DMS153 treated with DMSO at 0.1 percent for 48 hours (cell line): ENCODE results near the gene RRP7A.
A peak's percentile ranks its signal among the peaks of the same experiment; 100 is the strongest.
"Not testable (repeated sequence)": the region's sequence is repeated elsewhere in the genome, so short reads cannot be mapped to it uniquely, and the experiment has no call there.

ENCODE experiments used
- DNase-seq: peaks from one replicate; lab custom pipeline; 2025; ENCODE audit not compliant: unreplicated experiment; lab: John Stamatoyannopoulos, UW

Gene RRP7A, protein sequence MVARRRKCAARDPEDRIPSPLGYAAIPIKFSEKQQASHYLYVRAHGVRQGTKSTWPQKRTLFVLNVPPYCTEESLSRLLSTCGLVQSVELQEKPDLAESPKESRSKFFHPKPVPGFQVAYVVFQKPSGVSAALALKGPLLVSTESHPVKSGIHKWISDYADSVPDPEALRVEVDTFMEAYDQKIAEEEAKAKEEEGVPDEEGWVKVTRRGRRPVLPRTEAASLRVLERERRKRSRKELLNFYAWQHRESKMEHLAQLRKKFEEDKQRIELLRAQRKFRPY

DNA sequence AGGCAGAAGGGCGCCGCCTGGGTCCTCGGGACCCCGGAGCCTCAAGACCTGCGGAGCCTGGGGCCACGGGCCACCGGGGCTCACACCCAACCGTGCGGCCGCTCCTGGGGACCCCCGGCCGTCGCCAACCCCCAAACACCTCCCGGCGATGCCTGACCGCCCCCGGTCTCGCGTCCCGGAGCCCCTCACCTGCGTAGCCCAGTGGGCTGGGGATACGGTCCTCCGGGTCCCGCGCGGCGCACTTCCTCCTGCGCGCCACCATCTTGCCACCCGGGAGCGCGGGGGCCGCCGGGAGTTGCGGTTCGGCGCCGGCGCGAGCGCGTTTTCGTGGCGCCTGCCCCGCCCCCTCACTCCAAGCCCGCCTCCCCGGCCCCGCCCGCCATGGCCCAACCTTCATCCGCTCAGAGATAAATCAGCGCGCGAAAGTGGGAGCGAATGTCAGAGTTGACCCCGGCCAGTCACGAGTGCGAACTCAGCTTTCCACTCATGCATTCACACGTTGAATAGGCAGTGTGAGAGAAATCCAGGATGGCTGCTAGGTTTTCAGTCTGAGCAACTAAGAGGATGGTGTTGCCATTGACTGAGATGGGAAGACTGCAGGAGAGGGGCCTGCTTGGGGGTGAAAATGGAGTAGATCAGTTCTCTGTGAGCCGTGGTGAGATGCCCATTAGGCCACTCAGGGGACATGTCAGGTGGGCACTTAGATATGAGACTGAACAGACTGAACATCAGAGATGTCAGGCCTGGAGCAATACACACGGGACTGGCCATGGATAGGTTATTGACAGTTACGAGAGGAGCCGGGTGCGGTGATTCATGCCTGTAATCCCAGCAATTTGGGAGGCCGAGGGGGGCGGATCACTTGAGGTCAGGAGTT lies at the start of gene RRP7A:
Gene RRP7A, minus strand, starts transcription at position 272 of the 877 bp plus-strand sequence. Its CDS starts 10 bp downstream, at position 262.
- DNase-seq, result peak; percentile 42

DNA sequence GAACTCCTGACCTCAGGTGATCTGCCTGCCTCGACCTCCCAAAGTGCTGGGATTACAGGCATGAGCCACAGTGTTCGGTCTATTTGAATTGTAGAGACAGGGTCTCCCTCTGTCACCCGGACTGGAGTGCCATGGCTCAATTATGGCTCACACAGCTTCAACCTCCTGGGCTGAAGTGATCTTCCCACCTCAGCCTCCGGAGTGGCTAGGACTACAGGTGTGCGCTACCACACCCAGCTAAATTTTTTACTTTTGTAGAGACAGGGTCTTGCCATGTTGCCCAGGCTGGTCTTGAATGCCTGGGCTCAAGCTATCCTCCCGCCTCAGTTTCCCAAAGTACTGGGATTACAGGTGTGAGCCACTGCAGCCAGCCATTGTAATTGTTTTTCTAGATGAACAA lies 48.4 kb upstream of the RRP7A start:
- not testable (repeated sequence) for DNase-seq

DNA sequence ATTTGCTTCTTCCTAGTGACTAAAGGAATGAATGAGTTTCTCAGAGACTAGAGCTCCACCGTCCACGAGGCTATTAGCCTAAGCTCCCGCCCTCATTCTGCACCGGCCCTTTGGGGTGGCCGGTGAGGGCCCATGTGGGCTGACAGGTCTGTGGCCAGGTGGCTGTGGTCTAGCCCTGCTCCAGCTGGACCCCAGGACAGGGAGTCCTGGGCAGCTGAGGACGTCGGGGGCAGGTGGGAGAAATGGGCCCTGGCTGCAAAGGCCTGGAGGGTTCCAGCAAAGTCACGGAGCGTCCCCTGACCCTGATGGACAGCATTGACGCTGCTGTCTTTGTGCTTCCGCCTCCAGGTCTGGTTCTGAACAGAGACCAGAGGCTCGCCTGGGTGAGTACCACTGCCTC lies 46.4 kb upstream of the RRP7A start:
- no peak for DNase-seq

DNA sequence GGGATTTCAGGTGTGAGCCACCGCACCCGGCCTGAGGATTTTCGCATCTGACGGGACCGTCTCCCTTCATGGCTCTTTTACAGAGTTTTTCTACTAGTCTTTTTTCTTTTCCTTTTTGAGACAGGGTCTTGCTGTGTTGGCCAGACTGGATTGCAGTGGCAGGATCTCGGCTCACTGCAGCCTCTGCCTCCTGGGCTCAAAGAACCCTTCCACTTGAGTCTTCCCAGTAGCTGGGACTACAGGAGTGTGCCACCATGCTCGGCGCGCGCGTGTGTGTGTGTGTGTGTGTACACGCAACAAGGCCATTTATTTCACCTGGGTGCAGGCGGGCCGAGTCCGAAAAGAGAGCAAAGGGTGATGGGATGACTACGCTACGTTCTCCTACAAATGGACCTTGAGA lies 45.1 kb upstream of the RRP7A start:
- no peak for DNase-seq

DNA sequence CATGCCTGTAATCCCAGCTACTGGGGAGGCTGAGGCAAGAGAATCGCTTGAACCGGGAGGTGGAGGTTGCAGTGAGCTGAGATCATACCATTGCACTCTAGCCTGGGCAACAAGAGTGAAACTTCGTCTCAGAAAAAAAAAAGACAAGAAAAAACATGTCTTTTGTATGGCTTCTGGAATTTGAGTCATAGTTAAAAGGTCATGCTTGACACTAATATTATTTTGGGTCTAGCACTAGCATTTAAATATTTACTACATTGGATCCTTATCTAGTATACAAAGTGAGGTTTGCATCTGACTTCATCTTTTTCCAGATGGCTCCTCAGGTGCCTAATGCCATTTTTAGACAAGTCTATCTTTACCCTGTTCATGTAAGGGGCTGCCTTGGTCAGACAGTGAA lies 44.3 kb upstream of the RRP7A start:
- not testable (repeated sequence) for DNase-seq

DNA sequence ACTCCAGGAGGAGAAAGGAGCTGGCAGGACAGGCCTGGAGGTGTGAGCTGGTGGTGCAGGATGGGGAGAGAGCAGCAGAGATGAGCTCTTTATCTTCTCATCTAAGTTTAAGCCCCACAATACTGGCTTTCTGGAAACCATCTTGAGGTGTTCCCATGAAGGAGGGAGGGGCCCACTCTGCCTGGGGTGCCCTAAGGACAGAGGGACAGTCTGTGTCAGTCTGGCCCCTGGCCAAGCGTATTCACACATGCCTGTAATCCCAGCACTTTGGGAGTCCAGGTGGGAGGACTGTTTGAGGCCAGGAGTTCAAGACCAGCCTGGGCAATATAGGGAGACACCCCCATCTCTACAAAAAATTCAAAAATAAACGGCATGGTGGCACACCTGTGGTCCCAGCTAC lies 43.1 kb upstream of the RRP7A start:
- no peak for DNase-seq

DNA sequence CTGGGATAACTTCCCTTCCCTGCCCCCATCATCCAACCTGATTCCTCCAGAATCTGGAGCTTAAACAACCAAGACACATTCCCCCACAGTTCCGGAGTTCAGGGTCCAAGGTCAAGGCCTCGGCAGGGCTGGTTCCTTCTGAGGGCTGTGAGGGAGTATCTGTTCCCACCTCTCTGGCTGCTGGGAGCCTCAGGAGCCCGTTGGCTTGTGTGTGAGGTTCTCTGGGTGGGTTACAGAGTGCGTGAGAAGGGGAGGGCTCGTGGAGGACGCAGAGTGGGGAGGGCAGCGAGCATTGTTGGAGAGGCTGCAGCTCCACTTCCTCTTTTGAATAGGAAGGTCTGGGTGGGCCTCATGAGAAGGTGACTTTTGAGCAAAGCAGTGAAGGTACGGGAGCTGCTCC lies 42.7 kb upstream of the RRP7A start:
- DNase-seq, result no peak

DNA sequence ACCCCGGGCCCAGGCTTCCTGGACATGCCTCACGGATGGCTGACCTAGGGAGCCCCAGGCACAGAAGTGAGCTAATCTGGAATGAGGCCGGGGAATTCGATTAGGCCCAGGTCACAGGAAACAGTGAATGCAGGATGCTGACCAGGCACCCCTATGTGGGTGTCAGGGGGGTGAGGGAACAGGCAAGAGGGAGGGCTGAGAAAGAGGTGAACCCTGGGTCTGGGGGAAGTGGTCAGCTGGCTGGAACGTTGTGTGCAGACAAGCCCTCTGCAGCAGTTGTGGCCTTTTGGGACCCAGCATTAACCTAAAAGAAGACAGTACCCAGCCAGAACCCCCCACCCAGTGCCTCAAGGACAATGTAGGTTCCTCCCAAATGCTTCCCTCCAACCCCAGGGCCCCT lies 42.3 kb upstream of the RRP7A start:
- no peak for DNase-seq

DNA sequence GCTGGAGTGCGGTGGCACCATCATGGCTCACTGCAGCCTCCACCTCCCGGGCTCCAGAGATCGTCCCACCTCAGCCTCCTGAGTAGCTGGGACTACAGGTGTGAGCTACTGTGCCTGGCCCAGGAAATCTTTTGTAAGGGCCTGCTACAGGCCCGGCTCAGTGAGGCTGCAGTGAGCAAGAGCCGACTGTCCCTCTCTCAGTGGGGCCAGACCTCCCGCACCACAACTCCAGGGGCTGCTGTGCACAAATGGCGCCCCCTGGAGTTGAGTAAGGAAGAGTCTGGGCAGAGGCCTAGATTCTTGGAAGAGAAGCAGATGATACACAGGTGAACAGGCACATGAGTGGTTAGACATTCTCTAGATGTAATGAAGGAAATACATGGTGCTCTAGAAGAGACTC lies 41.2 kb upstream of the RRP7A start:
- no peak for DNase-seq

DNA sequence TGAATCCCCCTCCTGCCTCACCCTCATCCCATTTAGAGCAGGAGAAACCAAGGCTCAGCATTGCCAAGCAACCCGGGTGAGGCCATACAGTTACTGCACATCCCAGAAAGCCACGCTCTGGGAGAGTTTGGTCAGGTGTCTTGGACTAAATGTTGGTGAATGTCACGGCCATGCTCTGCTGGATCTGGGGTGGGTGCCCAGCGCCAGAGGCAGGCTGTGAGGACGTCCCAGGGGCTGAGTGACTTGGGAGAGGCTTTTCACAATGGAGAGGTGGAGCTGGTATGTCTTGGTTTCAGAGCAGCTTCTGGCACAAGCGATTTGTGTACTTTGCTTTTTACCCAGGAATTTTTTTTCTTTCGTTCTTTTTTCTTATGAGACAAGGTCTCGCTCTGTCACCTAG lies 40.8 kb upstream of the RRP7A start:
- no peak for DNase-seq

DNA sequence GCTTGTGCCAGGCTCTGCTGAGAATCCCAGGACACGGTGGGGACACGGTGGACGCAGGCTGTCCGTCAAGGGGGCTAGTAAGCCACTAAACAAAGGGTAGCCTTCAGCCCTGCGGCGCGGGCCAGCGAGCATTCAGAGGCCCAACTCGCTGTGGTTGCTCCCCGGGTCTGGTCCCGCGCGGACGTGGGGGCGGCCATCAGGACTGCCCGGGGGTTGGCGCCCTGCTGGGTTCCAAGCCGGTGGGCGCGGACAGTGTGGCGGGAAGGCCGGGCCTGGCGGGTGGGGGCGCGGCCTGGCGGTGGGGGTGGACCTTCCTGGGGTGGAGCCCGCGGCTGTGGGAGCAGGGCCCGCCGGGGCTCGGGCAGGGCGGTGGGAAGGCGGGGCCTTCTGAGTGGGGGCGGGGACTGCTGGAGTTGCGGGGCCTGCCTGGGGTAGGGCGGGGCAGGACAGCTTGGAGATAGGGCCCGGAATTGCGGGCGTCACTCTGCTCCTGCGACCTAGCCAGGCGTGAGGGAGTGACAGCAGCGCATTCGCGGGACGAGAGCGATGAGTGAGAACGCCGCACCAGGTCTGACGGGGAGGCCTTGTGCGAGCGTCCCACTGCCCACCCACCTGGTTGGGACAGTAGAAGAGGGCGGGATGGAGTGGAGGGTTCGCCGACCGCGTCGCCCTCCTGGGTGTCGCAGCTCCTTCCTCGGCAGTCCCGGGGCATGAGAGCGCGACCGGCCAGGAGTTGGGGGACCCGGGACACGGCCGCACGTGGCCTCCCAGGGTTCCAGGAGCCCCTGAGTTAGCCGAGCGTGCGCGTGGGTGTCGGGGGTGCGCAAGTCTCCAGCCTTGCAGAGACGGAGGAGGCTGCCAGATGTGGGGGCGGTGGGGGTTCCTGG lies 34.1 kb upstream of the RRP7A start, which contains the start of gene SERHL2:
Gene SERHL2, plus strand, starts transcription at position 482 of the 887 bp plus-strand sequence. Its CDS starts 65 bp downstream, at position 547.
- no peak for DNase-seq

DNA sequence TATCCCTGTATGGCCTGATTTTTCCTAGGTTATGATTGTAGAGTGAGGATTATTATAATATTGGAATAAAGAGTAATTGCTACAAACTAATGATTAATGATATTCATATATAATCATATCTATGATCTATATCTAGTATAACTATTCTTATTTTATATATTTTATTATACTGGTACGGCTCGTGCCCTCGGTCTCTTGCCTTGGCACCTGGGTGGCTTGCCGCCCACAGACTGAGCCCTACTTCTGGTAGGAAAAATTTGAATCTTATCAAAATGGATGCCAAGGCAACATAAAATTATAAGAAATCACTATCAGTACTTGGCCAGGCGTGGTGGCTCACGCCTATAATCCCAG lies 32.7 kb upstream of the RRP7A start:
- not testable (repeated sequence) for DNase-seq

DNA sequence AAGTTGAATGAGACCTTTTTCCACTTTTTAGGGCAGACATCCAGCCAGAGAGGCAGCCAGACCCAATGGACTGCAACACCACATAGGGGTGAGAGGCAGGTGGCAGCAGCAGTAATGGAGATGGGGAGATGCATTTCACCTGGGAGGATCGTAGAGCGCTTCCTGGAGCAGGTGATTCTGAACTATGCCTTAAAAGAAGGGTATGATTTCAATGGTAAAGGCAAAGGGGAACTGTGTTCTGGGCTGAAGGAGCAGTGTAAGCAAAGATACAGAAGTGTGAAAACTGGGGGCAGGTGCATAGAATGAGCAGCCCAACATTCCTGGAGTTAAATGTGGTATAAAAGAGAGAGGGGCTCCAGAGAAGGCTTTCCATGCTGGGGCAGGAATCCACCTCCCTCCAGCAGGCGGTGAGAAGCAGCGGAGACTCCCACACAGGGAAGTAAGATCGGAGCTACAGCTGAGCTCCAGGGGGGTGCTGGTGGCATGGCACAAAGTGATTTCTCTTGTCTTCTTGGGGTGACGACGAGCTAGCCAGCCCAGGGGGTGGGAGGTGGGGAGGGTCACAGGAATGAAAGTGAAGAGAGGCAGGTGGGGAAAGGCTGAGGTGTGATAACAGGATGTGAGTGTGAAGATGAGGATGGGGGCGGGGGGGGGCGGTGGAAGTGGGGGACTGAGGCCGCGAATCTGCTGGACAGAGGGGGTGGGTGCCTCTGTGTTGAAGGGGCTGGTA lies 29.9 kb upstream of the RRP7A start:
- no peak for DNase-seq

DNA sequence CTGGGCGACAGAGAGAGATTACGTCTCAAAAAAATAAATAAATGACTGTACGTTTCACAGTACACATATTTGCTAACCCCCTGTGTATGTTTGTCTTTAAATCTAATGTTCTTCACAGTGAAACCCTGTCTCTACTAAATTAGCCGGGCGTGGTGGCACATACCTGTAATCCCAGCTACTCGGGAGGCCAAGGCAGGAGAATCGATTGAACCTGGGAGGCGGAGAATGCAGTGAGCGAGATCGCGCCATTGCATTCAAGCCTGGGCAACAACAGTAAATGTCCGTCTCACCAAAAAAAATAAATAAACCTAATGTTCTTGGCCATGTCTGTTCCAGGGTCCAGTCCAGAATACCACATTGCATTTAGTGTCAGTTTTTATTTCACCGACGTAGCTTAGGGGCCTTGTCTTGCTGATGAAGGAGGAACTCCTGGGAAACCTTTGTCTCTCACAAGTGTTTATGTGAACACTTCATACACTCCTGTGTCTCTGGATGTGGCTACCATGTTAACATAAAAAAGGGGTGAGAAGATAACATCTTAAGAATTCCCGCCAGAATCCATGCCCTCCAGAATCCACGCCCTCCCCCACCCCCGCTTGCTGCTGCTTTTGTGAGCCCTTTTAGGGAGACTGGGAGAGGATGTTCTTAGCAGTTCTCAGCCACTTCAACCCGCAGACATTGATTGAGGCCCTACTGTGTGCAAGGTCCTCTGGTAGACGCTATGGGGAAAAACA lies 29.2 kb upstream of the RRP7A start:
- DNase-seq, result no peak

DNA sequence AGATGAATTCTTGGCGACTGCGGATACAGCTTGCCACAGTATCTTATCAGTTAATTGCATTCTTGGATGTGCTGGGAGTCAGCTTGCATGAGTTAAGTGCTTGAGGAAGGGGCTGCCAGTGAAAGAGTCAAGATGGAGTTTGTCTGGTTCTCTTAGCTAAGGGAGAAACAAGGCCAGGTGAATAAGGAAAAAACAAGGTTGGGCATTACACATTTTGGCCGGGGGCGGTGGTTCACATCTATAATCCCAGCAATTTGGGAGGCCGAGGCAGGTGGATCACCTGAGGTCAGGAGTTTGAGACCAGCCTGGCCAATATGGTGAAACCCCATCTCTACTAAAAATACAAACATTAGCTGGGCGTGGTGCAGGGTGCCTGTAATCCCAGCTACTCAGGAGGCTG lies 28.5 kb upstream of the RRP7A start:
- DNase-seq, result not testable (repeated sequence)

DNA sequence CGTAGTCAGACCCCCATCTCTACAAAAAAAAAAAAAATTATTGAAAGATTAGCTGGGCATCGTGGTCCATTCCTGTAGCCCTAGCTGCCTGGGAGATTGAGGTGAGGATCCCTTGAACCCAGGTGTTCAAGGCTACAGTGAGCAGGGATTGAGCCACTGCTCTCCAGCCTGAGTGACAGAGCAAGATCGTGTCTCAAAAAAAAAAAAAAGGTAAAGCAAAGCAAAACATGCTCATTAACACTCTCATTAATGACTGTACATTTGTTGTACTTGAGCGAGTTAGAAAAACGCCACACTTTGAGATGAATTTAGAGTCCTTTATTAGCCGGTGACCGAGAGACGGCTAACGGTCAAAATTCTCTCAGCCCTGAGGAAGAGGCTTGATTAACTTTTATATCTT lies 28.0 kb upstream of the RRP7A start:
- DNase-seq, result no peak

DNA sequence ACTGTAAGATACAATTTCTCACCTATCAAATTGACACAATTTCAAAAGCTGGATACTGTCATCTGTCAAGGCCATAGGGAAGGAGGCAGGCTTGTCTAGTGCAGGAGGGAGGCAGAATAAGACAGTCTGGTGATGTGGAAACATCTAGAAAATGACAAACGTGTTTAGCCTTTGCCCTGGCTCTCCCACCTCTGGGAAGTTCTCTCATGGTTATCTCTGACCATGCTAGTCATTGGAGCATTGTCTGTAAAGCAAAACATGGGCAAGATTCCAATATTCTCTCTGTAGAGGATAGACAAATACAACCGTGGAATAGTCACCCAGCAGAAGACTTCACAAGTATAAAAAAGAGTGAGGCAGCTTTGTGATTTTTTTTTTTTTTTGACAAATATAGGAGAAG lies 25.1 kb upstream of the RRP7A start:
- DNase-seq, result no peak

DNA sequence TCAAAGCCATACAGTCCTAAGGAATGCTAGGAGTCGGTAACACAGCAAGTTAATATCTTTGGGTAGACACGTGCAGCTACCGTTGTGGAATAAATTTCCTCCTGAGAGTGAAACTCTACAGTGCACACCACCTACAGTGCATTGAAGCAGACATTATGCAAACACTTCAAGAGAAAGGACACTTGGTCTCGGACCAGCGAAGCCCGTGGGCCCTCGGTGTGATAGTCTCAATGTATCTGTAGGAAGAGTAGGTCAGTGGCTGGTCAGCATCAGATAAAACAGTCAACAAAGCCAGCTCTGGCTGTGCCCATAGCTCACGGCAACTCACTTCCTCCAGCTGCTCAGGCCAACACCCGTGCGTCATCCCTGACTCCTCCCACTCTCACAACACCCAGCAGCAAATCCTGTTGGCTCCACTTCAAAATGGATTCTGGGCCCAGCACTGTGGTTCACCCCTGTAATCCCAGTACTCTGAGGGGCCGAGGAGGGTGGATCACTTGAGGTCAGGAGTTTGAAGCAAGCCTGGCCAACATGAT lies 19.7 kb upstream of the RRP7A start:
- DNase-seq, result not testable (repeated sequence)

DNA sequence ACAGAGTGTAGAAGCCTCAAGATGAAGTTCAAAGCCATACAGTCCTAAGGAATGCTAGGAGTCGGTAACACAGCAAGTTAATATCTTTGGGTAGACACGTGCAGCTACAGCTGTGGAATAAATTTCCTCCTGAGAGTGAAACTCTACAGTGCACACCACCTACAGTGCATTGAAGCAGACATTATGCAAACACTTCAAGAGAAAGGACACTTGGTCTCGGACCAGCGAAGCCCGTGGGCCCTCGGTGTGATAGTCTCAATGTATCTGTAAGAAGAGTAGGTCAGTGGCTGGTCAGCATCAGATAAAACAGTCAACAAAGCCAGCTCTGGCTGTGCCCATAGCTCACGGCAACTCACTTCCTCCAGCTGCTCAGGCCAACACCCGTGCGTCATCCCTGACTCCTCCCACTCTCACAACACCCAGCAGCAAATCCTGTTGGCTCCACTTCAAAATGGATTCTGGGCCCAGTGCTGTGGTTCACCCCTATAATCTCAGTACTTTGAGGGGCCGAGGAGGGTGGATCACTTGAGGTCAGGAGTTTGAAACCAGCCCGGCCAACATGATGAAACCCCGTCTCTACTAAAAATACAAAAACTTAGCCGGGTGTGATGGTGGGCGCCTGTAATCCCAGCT lies 17.7 kb upstream of the RRP7A start:
- DNase-seq, result not testable (repeated sequence)
